Activated CD8-positive, alpha-beta memory T cell treated with anti-CD3 and anti-CD28 coated beads for 1 hour (primary cell): ENCODE measurements around the gene SECTM1.

ENCODE experiments used
- DNase-seq, 2 donors: peaks; one replicate each; pipeline ENCODE4 v3.0.0-alpha.2; 2020; ENCODE audit warnings: low read depth in 1 of 2; ENCODE audit errors: extremely low read depth in 1 of 2

Gene SECTM1

DNA sequence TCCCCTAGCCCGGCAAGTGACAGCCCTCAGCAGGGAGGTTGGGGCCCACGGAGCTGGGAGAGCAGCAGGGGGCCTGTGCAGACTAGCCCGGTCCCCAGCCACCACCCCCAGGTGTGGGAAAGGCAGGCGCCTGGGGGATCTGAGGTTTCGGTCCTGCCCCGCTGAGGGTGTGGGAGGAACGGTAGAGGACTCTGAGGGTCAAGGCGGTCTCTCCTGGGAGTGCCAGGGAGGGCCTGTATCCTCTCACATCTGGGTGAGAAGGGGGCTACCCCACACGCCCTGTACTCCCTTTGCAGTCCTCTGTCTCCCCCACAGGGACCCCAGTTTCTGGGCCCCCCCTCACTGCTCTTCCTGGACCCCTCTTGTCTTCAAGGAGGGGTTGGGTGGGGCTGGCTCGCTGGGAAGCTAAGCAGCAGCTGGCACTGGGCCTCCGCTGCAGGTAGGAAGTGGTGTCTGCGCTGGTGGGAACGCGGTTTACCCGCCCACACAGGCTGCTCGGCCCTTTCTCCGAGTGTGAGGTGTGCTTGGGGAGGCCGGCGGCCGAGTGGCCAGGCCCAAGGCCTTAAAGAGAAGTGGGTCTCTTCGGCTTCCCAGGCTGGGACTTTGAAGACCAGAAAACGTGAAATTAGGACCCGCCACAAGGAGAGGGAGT is 31.5 kb downstream of the SECTM1 start:
- peak in 1 of 2 donors; percentile 39 for DNase-seq

DNA sequence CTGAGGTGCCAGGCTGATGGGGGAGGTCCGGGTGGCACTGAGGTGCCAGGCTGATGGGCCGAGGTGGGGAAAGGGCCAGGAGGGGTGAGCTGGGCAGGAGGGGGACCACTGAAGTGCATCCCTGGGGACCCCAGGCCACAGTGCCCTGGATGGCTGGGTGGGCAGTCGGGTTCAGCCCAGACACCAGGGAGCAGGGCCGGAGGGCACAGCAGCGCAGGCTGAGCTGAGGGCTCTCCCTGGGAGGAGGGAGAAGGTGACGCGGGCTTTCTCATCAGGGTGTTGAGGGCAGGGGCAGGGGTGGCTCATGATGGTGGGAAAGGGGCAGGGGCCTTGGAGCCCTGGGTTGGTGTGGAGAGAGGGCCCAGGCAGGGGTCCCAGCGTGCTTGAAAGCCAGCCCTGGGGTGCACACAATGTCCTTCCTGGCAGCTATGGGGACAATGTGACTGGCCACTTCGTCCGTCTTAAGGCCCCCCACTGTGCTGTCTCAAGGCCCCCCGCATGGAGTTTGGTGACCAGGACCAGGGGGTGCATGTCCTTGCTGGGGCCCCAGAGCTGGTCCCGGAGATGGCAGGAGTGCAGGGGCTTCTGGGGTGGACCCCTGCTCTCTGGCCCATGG is 32.2 kb downstream of the SECTM1 start:
- DNase-seq = no peak

DNA sequence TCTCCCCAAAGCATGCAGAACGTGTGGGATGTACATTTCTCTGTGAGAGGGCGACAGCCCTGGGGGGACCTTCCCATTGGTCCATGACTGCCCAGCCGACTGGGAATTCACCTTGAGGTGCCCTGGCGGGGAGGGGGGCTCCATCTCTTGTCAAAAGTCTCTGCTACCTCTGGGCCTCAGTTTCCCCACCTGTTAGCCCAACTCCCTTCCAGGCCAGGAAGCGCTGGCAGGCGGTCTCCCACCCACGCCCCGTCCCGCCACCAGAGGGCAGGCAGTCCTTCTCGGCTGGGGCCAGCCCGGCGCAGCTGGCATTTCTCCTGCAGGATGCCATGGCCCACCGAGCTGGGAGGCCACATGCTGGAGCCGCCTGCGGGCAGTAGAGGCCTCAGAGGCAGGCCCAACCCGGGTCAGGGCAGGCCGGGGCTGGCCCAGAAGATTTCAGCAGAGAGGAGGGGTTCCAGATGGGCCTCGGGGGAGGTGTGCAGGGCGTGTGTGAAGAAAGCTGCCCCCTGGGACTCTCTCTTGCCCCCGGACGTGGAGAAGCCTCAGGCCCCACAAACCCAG is 32.8 kb downstream of the SECTM1 start:
- DNase-seq = peak in 1 of 2 donors; percentile 62

DNA sequence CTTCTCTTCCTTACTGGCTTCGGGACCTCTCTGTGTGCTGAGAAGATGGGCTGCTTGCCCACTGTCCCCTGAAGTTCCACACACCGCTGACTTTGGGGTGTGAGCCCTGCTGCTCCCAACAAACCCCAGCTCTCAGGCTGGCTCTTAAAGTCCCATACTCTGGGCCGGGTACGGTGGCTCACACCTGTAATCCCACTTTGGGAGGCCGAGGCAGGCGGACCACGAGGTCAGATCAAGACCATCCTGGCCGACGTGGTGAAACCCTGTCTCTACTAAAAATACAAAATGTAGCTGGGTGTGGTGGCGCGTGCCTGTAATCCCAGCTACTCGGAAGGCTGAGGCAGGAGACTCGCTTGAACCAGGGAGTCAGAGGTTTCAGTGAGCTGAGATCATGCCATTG is 33.3 kb downstream of the SECTM1 start:
- no peak for DNase-seq

DNA sequence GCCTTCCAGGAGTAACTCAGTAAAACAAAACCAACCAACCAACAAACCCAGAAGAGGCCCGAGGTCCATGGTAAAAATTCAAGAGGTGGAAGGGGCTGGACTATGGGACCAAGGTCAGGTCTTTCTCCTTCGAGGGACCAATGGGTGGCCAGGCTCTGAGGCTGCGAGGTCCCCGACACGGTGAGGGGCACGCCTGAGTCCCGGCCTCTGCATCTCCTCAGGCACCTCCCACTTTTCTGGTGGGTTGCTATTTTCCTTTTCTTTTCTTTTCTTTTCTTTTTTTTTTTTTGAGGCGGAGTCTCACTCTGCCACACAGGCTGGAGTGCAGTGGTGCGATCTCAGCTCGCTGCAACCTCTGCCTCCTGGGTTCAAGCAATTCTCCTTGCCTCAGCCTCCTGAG is 34.1 kb downstream of the SECTM1 start:
- DNase-seq = no peak

DNA sequence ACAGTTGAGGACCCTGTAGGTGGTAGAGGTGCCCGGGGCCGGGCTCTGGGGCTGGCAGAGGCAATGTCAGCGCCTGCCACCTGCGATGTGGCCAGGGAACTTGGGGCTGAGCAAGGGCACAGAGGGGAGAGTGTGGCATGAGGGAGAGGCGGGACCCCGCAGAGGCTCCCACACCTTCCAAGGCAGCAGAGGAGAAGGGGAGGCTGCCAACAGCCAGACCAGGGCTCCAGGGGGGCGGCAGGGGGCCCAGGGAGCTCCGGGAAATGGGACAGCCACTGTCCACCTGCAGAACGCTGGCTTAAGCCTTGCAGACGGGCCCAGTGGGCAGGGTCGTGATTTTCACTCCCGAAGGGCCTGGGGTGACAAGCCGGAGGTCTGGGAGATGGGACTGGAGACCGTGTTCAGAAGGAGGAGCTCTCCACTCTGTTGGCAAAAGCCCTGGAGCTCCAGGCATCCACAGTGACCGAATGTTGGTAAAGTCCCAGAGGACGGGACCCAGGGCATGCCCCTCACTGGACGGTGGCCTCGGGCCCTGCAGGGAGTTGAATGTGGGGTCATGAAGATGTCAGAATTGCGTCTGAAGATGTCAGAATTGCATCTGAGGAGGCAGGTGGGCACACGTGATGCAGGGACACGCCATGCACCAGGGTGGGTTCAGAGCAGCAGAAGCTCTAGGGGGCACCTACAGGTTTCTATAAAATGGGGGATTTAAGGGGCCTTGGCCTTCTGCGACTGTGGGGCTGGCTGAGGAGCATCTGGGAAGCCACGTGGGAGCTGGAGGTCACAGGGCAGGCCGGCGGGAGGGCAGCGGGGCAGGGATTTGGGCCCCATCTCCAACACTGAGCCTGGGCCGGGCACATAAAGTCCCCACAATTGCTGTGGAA is 34.8 kb downstream of the SECTM1 start:
- no peak for DNase-seq

DNA sequence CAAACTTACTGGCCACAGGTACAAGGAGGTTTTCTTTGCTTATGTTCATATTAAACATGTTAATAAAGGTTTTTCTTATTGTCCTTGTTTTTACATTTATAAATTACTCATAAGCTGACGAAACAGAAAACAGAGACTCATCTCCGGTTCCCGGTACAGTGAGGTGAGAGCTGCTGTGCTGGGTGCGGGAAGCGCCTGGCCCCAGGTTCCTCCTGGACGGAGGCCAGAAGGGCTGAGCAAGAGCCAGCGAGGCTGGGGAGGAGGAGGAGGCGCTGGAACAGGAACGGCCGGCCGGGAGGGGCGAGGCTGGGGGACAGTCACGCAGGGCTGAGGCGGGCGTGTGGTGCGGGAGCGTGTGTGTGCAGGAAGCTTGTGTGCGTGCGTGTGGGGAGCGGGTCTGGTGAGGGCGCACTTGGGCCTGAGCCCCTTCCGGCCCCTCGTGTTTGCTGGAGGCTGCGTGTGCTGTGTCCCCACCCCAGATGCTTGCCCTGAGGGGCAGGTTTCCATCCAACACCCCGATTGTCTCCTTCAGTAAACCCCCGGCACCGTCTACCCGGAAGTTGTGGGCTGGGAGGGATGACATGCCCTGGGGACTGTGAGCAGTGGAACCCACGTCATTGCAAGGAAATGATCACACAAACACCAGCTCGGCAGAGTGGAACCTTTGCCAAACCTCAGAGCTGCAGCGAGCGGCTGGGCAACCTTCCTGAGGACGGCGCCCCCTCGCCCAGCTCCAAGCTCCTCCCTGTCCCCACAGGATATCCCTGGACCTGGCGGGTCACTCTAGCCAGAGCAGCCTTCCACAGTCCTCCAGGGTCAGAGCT is 35.6 kb downstream of the SECTM1 start:
- peak; percentile 84 to 94 for DNase-seq

DNA sequence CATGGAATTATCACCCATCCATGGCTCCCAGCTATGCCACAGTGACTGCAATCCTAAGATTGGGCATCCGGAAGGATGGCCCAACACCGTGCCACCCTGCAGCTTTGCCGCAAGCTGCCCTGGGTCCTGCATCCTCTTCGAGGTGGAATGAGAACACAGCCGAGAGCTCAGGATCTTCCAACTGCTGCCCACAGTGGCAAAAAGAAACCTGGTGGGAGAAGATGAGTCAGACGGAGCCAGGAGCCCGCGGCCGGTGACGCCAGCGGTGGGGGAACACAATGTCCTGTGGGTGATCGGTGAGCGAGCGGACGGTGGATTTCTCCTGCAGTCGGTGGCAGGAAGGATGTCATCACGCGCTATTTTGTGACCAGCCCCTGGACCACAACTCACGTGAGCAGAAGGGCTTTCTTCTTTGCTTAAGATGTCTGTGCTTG is 36.3 kb downstream of the SECTM1 start:
- peak; percentile 75 to 88 for DNase-seq

DNA sequence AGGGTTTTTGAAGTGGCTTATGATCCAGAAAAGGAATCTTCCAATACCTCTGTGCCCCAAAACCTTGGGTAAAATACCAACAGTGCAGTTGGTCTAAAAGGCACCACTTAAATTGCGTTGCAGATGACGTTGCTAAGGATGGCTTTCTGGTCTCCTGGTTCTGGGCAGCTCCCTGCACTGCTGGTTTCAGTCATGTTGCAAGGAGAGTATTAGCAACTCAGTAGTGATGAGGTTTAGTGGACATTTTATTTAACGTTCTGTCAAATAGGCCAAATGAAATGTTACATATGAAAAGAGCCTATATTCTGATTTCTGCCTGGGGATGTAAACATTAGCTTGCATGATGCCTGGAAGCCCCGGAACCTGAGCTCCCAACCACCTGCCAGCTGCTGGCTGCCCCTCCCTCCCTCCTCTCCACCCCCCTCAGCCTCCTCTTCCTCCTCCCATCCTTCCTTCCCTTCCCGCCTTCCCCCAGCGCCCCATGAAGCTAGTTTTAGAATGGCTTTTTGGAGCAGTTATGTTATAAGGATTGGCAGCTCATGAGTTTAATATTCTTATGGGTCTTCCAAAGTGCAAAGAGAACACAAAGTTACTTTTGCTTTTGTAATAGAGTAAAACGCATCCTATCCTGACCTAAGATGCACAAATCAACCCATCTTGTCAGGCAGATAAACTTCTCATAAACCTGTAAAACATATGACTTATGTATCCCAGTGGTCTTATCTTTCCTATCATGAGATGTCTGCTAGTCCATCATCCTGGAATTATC is 36.9 kb downstream of the SECTM1 start:
- no peak for DNase-seq

DNA sequence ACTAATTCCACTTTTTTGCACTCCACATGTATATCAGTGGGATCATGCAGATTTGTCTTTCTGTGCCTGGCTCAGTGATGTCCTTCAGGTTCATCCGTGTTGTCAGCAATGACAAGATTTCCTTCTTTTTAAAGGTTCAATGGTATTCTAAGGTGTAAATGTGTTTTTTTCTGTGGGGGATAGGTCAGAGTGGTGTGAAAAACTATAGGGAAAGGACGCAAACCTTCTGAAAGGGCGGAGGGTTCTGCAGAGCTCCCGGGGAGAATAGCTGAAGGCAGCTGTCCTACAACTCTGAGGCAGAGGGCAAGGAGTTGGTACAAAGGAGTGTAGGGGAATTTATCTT is 38.1 kb downstream of the SECTM1 start:
- no peak for DNase-seq

DNA sequence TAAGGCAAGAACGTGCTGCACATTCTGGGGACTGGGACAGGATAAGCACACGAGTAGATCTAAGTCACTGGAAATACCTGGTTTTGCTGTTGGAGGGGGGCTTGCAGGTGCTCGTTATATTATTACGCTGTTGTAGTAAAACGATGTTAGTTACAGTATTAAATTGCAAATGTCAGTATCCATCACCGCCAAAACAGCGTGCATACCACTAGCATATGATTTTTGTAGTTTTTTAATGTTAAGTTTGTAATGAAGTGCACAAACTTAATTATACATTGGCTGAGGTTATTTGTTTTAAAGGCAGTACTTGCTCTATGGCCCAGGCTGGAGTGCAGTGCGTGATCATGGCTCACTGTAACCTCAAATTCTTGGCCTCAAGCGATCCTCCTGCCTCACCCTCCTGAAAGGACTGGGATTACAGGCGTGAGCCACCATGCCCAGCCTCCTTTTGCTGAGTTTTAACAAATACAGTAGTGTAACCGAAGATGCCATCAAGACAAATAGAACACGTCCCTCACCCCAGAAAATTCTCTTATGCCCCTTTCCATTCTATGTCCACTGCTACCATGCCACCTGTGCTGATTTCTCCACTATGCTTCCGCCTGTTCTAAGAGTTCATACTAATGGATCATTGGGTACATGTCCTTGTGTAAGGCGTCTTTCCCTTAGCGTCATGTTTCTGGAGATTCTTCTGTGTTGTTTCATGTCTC is 39.3 kb downstream of the SECTM1 start:
- no peak for DNase-seq

DNA sequence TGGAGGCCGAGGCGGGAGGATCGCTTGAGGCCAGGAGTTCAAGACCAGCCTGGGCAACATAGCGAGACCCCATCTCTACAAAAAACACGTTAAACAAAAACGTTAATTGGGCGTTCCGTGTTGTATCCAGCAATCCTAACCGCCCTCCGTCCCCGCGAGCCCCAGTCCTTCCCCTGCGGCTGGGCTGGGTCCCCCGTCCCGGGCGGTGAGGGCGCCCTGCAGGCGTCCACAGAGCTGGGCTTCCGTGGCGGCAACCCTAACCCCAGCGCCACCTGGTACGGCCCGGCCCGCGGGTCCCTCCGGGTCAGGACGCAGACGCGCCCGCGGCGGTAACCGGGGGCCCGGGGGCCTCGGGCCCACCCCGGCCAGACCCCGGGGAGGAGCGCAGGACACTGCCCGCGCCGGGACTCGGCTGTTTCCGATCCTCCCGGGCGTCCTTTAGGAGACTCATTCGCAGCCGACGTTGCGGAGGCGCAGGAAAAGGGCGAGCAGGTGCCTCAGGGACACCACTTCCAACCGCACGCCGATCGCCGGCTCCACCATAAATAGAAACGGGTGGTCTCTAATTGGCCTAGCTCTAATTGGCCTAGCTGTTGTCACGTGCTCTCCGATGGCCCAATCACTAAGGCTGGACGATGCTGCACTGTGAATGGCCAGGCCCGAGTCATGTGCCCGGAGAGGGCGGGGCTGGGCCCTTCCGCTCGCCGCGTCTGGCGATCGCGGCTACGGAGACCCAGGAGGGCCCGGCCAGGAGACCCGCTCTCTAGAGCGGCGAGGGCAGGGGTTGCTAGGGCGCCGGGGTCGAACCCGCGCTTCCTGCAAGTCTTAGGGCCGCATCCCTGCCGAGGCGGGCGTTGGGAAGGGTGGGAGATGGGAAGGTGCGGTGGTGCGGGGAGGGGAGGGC is 41.1 kb downstream of the SECTM1 start:
- peak; percentile 82 to 84 for DNase-seq

DNA sequence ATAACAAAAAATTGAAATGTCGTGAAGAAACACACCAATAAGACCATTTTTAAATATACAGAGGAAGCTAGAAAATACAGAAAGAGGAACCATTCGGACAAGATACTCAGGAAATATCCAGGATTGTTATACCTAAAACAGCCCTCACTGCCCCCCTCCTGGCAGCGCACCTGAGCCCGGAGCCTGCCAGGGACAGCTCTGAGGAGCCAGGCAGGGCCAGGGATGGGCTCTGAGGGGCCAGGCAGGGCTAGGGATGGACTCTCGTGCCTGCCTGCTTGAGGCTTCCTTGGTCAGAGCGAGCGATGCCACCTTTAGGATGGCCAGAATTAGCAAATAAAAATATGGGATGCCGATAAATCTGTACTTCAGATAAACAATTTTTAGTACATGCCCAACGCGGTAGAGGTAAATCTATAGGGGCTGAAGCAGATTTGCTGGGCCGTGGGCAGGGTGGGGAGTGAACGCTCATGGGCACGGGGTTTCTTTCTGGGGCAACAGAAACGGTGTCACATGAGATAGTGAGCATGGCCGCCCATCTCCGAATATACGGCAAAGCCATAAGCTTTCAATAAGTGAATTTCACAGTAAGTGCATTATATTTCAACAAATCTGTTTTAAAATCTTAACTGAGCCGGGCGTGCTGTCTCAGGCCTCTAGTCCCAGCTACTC is 41.9 kb downstream of the SECTM1 start:
- no peak for DNase-seq

DNA sequence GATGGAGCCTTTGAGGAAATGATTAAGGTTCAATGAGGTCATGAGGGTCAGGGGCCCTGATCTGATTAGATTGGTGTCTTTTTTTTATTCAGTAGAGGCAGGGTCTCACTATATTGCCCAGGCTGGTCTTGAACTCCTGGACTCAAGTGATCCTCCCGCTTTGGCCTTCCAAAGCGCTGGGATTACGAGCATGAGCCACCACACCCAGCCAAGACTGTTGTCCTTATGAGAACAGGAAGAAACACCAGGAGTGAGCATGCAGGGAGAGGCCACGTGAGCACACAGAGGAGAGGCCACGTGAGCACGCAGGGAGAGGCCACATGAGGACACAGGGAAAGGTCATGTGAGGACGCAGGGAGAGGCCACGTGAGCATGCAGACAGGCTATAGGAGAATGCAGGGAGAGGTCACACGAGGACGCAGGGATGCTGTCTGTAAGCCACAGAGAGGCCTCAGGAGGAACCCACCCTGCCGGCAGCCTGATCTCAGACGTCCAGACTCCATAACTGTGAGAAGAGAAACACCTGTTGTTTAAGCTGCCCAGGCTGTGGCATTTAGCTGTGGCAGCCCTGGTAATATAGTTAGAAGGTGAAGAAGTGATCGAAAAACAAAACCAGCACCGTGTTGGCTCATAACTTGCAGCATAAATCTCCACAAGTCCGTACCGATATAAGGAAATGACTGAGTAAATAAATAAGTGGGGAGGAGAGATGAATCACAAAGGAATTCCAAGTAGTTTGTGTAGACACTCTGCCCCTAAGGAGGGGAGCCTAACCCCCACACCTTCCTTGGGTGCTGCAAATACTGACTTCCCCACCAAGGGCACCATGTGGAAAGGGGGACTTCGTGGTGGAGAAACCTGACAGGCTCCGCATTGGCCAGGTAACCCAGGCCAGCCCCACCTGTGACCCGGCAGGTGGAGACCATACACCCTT is 45.4 kb downstream of the SECTM1 start:
- no peak for DNase-seq

DNA sequence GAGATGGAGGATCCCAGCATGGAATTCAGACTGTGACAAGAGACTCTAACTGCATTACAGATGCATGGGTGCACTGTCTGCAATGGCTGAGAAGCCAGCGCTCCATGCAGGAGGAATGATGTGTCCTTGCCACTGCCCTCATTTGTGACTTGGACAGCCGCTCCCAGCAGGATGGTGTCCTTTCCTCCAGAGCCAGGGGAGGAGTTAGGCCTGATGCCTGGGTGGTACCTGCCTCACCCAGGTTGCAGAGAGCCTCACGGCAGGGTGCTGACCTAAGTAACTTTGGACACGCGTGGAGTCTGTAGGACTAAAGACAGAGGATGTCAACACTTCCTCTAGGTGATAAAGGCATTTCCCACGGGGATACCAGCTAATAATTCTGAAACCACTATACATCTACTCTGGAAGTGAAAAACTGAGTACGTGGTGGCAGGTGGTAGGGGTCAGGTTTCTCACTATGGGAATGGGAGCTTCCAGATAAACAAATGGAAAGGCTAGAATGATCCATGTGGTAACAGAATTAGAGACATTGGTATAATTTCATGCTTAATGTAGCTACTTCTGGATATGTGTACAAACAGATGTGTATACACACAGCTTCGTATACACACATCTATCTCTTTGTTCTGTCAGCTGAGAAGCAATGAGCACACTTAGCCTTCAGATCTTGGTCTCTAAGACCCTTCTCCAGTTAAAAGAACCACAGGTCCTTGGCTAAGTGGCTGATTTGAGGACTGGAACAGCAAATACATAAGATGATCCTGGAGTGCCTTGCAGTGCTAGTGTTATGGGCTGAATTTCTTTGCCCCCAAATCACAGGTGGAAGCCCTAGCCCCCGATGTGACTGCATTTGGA is 46.3 kb downstream of the SECTM1 start:
- no peak for DNase-seq

DNA sequence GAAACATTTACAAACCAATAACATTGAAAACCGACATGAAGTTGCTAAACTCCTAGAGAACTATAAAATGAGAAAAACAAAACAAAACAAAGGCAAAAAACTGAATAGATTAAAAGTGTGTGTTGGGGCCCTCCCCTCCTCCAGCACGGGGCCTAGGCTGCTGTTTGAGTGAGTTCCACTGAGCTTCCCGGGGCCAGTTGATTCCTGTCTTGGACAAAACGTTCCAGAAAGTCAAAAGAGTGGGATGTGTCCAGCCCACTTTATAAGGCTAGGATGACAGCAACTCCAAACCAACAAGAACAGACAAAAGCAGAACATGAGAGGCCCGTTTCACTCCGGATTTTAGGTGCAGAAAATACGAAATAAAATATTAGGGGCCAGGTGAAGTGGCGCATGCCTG is 48.4 kb downstream of the SECTM1 start:
- no peak for DNase-seq
